Spleen (tissue), 7 donors: ENCODE data around the gene METTL8.

ENCODE experiments used
- POLR2AphosphoS5 ChIP-seq, 3 donors: sonication (generic); formaldehyde crosslinking; IDR thresholded peaks; one replicate each; pipeline ENCODE4 v1.5.1; 2017; ENCODE audit warnings: antibody characterized with exemption in 3 of 3
- TF ChIP-seq, protein P1 (sequence below), 11 experiments: fragments of 200-600 bp in 7 of 11; fragments of 450-650 bp in 4 of 11; sonication (generic) in 4 of 11; IDR thresholded peaks in 8 of 11; conservative IDR thresholded peaks in 3 of 11; 1 replicate in 7 of 11; 2 replicates in 4 of 11; pipeline versions ENCODE4 v1.4.0 to v1.8.0; 2016 to 2021; ENCODE audit warnings: antibody characterized with exemption in 11 of 11, inconsistent platforms in 4 of 11, mild to moderate bottlenecking in 1 of 11
- donor health status: DM: no; HTN: no; CAD: no; lungs with moderate emphysema.
- donor health status: DM: no; HTN: no; CAD: no.
- donor health status: DM: no; HTN: no; CAD: no.

DNA sequence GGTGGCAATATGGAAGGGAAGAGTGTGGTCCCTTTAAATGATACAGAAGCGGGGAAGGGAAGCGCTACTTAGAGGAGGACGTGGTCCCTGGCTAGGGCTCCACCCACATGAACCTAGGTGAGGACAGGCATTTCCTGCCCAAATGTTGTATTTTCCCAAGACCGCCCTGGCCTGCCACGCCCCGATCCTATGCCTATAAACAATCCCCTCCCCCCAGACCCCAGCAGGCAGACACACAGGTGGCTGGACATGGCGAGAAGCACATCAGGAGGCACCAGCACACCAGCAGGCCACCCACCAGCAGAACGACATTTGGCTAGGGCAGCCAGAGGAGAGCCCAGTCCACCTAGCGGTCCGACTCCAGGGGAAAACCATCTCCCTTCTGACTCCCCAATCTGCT lies 47.2 kb downstream of the METTL8 start:
- TF ChIP-seq POLR2AphosphoS5 (IDR thresholded peaks at IDR 0.05), result no peak
- TF ChIP-seq, protein P1, sequence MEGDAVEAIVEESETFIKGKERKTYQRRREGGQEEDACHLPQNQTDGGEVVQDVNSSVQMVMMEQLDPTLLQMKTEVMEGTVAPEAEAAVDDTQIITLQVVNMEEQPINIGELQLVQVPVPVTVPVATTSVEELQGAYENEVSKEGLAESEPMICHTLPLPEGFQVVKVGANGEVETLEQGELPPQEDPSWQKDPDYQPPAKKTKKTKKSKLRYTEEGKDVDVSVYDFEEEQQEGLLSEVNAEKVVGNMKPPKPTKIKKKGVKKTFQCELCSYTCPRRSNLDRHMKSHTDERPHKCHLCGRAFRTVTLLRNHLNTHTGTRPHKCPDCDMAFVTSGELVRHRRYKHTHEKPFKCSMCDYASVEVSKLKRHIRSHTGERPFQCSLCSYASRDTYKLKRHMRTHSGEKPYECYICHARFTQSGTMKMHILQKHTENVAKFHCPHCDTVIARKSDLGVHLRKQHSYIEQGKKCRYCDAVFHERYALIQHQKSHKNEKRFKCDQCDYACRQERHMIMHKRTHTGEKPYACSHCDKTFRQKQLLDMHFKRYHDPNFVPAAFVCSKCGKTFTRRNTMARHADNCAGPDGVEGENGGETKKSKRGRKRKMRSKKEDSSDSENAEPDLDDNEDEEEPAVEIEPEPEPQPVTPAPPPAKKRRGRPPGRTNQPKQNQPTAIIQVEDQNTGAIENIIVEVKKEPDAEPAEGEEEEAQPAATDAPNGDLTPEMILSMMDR (IDR thresholded peaks at IDR 0.05 in 8 of 11, conservative IDR thresholded peaks at IDR 0.05 in 3 of 11), result no peak
